ENCODE results near the gene ISY1. TPM values are rescaled to one million over a fixed set of nuclear protein-coding genes. Genes with fewer than 3 reads are reported as not detected.

ISY1 gene
- total and polyA plus RNA-seq, 4 donors, result 23.1 to 39.6 (median 26.5) TPM

- H3K36me3 ChIP-seq (ENCODE audit: control insufficient read depth in 4 of 4, insufficient read depth in 4 of 4, low read length in 4 of 4), result peaks cover 0 to 11% (median 3%) of the 10 kb centered on the region in 4 donors
- no peaks in the 10 kb centered on the region for H3K27me3 ChIP-seq (ENCODE audit: control insufficient read depth in 3 of 3, insufficient read depth in 3 of 3, low read length in 2 of 3)
- H3K4me1 ChIP-seq (ENCODE audit: control insufficient read depth in 5 of 5, insufficient read depth in 5 of 5, low read length in 5 of 5), result peaks cover 0 to 35% (median 9%) of the 10 kb centered on the region in 5 donors
- H3K4me3 ChIP-seq, result peak overlapping the region; percentile 41
- peak overlapping the region; percentile 93 to 97 for H3K9ac ChIP-seq (ENCODE audit: insufficient read depth in 1 of 2, low read length in 2 of 2)
- ATAC-seq (ENCODE audit: insufficient read depth, low FRiP score), result no peak
- H3K9me3 ChIP-seq (ENCODE audit: control insufficient read depth in 4 of 4, insufficient read depth in 3 of 4, low read length in 3 of 4), result no peaks in the 10 kb centered on the region
- no peak for TF ChIP-seq CTCF (IDR thresholded peaks at IDR 0.05; ENCODE audit: control extremely low read depth, extremely low read depth)
- H3K27ac ChIP-seq (ENCODE audit: low read depth in 1 of 2, low read length in 1 of 2), result peak overlapping the region; percentile 94 to 98
- WGBS, 2 donors, result 1 to 6% methylated on average over 5 of the region's 5 CpGs
- DNase-seq, result peak in 1 of 3 donors; percentile 53
Observed at GRCh38 chr3:129184396-129184657, 23.5 kb upstream of the ISY1 start.

GRCh38 chr3:129183569-129184395 is 22.9 kb upstream of the ISY1 start, which contains the start of gene CNBP:
TSS of gene CNBP (minus strand) at chr3:129183896. CDS start at chr3:129171757, 12,139 bp downstream.
- Histone ChIP-seq H3K4me1 (ENCODE audit: control insufficient read depth in 5 of 5, insufficient read depth in 5 of 5, low read length in 5 of 5) (peaks cover 5 to 40% (median 14%) of the 10 kb centered on the region in 5 donors), H3K9me3 (ENCODE audit: control insufficient read depth in 4 of 4, insufficient read depth in 3 of 4, low read length in 3 of 4) (no peaks in the 10 kb centered on the region), H3K36me3 (ENCODE audit: control insufficient read depth in 4 of 4, insufficient read depth in 4 of 4, low read length in 4 of 4) (peaks cover 1 to 11% (median 4%) of the 10 kb centered on the region in 4 donors), H3K27me3 (ENCODE audit: control insufficient read depth in 3 of 3, insufficient read depth in 3 of 3, low read length in 2 of 3) (no peaks in the 10 kb centered on the region), H3K9ac (ENCODE audit: insufficient read depth in 1 of 2, low read length in 2 of 2) (peak within 1 kb of the TSS; percentile 93 to 97), H3K4me3 (peak within 1 kb of the TSS; percentile 100), H3K27ac (ENCODE audit: low read depth in 1 of 2, low read length in 1 of 2) (peak within 1 kb of the TSS; percentile 98 to 100)
- peak; percentile 95 to 98 (median 95) for DNase-seq
- no peak for TF ChIP-seq CTCF (IDR thresholded peaks at IDR 0.05; ENCODE audit: control extremely low read depth, extremely low read depth)
- WGBS, 2 donors, result 0% methylated on average over 77 to 83 of the region's 83 CpGs
- ATAC-seq (ENCODE audit: insufficient read depth, low FRiP score), result peak; percentile 100

GRCh38 chr3:129182390-129183185 is 21.7 kb upstream of the ISY1 start:
- ATAC-seq (ENCODE audit: insufficient read depth, low FRiP score) (peak; percentile 2), DNase-seq (peak in 2 of 3 donors; percentile 40)
- Histone ChIP-seq H3K9ac (ENCODE audit: insufficient read depth in 1 of 2, low read length in 2 of 2) (peak overlapping the region; percentile 83 to 90), H3K9me3 (ENCODE audit: control insufficient read depth in 4 of 4, insufficient read depth in 3 of 4, low read length in 3 of 4) (no peaks in the 10 kb centered on the region), H3K36me3 (ENCODE audit: control insufficient read depth in 4 of 4, insufficient read depth in 4 of 4, low read length in 4 of 4) (peaks cover 4 to 13% (median 9%) of the 10 kb centered on the region in 4 donors), H3K27ac (ENCODE audit: low read depth in 1 of 2, low read length in 1 of 2) (peak overlapping the region; percentile 98 to 100), H3K4me1 (ENCODE audit: control insufficient read depth in 5 of 5, insufficient read depth in 5 of 5, low read length in 5 of 5) (peaks cover 9 to 45% (median 14%) of the 10 kb centered on the region in 5 donors), H3K4me3 (peak overlapping the region; percentile 100), H3K27me3 (ENCODE audit: control insufficient read depth in 3 of 3, insufficient read depth in 3 of 3, low read length in 2 of 3) (no peaks in the 10 kb centered on the region)
- WGBS, 2 donors, result 0% methylated on average over 24 of the region's 24 CpGs
- no peak for TF ChIP-seq CTCF (IDR thresholded peaks at IDR 0.05; ENCODE audit: control extremely low read depth, extremely low read depth)
